Neuronal stem cell (in vitro differentiated cells): ENCODE results near the gene CALR.

Source experiments
- DNase-seq: peaks from one replicate; pipeline ENCODE4 v3.0.0-alpha.2; 2013; ENCODE audit warnings: low spot score
- H2AFZ ChIP-seq: one replicate; pipeline ENCODE4 v1.6.1; 2013; ENCODE audit warnings: mild to moderate bottlenecking, low read length, inconsistent platforms
- H2AK5ac ChIP-seq: 2 replicates; pipeline ENCODE4 v1.6.1; 2013; ENCODE audit warnings: low read depth, mild to moderate bottlenecking, inconsistent platforms, low read length, moderate library complexity, mixed read lengths
- H2BK120ac ChIP-seq: 2 replicates; pipeline ENCODE4 v1.6.1; 2013; ENCODE audit warnings: low read depth, mild to moderate bottlenecking, inconsistent platforms, low read length, moderate library complexity, mixed read lengths
- H2BK12ac ChIP-seq: one replicate; pipeline ENCODE4 v1.6.1; 2013; ENCODE audit warnings: low read length, inconsistent platforms
- H2BK15ac ChIP-seq: 2 replicates; pipeline ENCODE4 v1.6.1; 2013; ENCODE audit warnings: mild to moderate bottlenecking, low read length, inconsistent platforms, mixed read lengths
- H2BK5ac ChIP-seq: one replicate; pipeline ENCODE4 v1.6.1; 2013; ENCODE audit warnings: inconsistent platforms, mild to moderate bottlenecking, low read length, moderate library complexity
- H3K14ac ChIP-seq: one replicate; pipeline ENCODE4 v1.6.1; 2013; ENCODE audit warnings: low read length, inconsistent platforms
- H3K18ac ChIP-seq: 2 replicates; pipeline ENCODE4 v1.6.1; 2013; ENCODE audit warnings: low read length, inconsistent platforms
- H3K23ac ChIP-seq: 2 replicates; pipeline ENCODE4 v1.6.1; 2013; ENCODE audit warnings: low read depth, mild to moderate bottlenecking, mixed read lengths, low read length, inconsistent platforms; ENCODE audit not compliant: poor library complexity
- H3K27ac ChIP-seq: replicated peaks from 3 replicates; pipeline ENCODE4 v1.5.1; 2013; ENCODE audit warnings: low read length, inconsistent platforms
- H3K27me3 ChIP-seq, 3 experiments: 2 replicates each; pipeline ENCODE4 v1.6.1; 2013; ENCODE audit warnings: low read length in 3 of 3, mild to moderate bottlenecking in 2 of 3, inconsistent platforms in 1 of 3, low read depth in 1 of 3, mixed read lengths in 1 of 3, moderate library complexity in 1 of 3; ENCODE audit not compliant: control insufficient read depth in 3 of 3, insufficient read depth in 3 of 3
- H3K36me3 ChIP-seq, 2 donors: replicated peaks in 1 of 2; 2 replicates each; pipeline ENCODE4 v1.6.1; 2013; ENCODE audit warnings: low read length in 2 of 2; ENCODE audit not compliant: control insufficient read depth in 2 of 2, insufficient read depth in 2 of 2
- H3K4ac ChIP-seq: 2 replicates; pipeline ENCODE4 v1.6.1; 2013; ENCODE audit warnings: inconsistent platforms, mild to moderate bottlenecking, low read length, moderate library complexity
- H3K4me1 ChIP-seq, 2 donors: 1 replicate in 1 of 2; 2 replicates in 1 of 2; pipeline ENCODE4 v1.6.1; 2013; ENCODE audit warnings: low read length in 2 of 2, low read depth in 1 of 2; ENCODE audit not compliant: control insufficient read depth in 2 of 2, insufficient read depth in 1 of 2
- H3K4me2 ChIP-seq: one replicate; pipeline ENCODE4 v1.6.1; 2013; ENCODE audit warnings: mild to moderate bottlenecking, low read length, inconsistent platforms; ENCODE audit not compliant: insufficient read depth, poor library complexity, severe bottlenecking
- H3K4me3 ChIP-seq, 2 donors: 2 replicates each; pipeline ENCODE4 v1.5.1; 2013; ENCODE audit warnings: low read length in 2 of 2, mild to moderate bottlenecking in 2 of 2, inconsistent platforms in 1 of 2, moderate library complexity in 1 of 2
- H3K79me1 ChIP-seq: one replicate; pipeline ENCODE4 v1.6.1; 2013; ENCODE audit warnings: low read depth, mild to moderate bottlenecking, inconsistent platforms, low read length, moderate library complexity
- H3K9ac ChIP-seq: one replicate; pipeline ENCODE4 v1.6.1; 2013; ENCODE audit warnings: mild to moderate bottlenecking, low read depth, low read length, inconsistent platforms; ENCODE audit not compliant: poor library complexity
- H3K9me3 ChIP-seq, 2 donors: replicated peaks in 1 of 2; 2 replicates each; pipeline versions ENCODE3 to v1.6.1; 2013; ENCODE audit warnings: low read length in 2 of 2, mild to moderate bottlenecking in 2 of 2, inconsistent platforms in 1 of 2, low read depth in 1 of 2, mixed read lengths in 1 of 2, moderate library complexity in 1 of 2; ENCODE audit not compliant: control insufficient read depth in 2 of 2, insufficient read depth in 1 of 2
- H4K8ac ChIP-seq: one replicate; pipeline ENCODE4 v1.6.1; 2013; ENCODE audit warnings: low read depth, mild to moderate bottlenecking, inconsistent platforms, low read length, moderate library complexity
- H4K91ac ChIP-seq: one replicate; pipeline ENCODE4 v1.6.1; 2013; ENCODE audit warnings: low read length, low read depth, mild to moderate bottlenecking, inconsistent platforms; ENCODE audit not compliant: poor library complexity
- WGBS, 2 donors: extraction: QIAGEN DNeasy Blood & Tissue Kit; methylation state at CpG; one replicate each; pipeline ENCODE4 v1.1.7; 2013; ENCODE audit warnings: missing lambda C conversion rate in 2 of 2, mixed read lengths in 1 of 2; ENCODE audit not compliant: insufficient read length in 2 of 2, insufficient replicate concordance in 1 of 2; ENCODE audit errors: extremely low coverage in 2 of 2; 5-methylcytosine and 5-hydroxymethylcytosine counted together

Gene CALR

DNA sequence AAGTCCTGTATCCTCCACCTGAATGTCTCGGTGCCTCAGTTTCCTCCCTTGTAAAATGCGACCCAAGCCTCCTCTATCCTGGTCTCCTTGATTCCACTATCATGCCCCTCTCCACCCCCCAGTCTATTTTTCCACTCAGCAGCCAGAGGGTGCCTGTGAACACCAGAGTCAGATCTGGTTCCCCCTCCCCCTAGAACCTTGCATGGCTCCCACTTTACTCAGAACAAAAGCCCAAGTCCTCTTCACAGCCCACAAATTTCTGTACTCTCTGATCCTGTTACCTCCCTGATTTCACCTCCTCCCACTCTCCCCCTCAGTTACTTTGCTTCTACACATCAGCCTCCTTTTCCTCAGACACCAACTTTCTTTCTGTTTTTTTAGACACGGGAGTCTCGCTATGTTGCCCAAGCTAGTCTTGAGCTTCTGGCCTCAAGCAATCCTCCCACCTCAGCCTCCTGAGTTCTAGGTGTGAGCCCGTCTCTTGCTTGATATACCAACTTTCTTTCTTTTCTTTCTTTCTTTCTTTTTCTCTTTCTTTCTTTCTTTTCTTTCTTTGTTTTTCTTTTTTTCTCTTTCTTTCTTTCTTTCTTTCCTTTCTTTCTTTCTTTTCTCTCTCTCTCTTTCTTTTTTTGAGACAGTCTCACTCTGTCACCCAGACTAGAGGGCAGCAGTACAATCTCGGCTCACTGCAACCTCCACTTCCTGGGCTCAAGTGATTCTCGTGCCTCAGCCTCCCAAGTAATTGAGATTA is 31.8 kb downstream of the CALR start:
- no peak overlapping the region for H2AFZ ChIP-seq
- H4K8ac ChIP-seq: no peak overlapping the region
- DNase-seq: no peak
- no peaks in the 10 kb centered on the region for H3K36me3 ChIP-seq
- no peak overlapping the region for H2BK120ac ChIP-seq
- no peak overlapping the region for H2AK5ac ChIP-seq
- H3K4ac ChIP-seq: no peak overlapping the region
- H2BK15ac ChIP-seq: no peak overlapping the region
- H2BK5ac ChIP-seq: no peak overlapping the region
- no peaks in the 10 kb centered on the region for H3K9me3 ChIP-seq
- H3K9ac ChIP-seq: no peak overlapping the region
- no peak overlapping the region for H3K4me3 ChIP-seq
- H3K79me1 ChIP-seq: no peaks in the 10 kb centered on the region
- H3K27me3 ChIP-seq: peaks cover 0 to 36% (median 0%) of the 10 kb centered on the region in 3 experiments
- H3K14ac ChIP-seq: no peak overlapping the region
- H3K18ac ChIP-seq: no peak overlapping the region
- no peak overlapping the region for H3K23ac ChIP-seq
- H2BK12ac ChIP-seq: no peak overlapping the region
- no CpG with 5 or more reads among the region's 7 CpGs for WGBS, 2 donors
- H4K91ac ChIP-seq: no peak overlapping the region
- no peak overlapping the region for H3K4me2 ChIP-seq
- no peak overlapping the region for H3K27ac ChIP-seq
- peaks cover 0 to 3% of the 10 kb centered on the region in 2 donors for H3K4me1 ChIP-seq

DNA sequence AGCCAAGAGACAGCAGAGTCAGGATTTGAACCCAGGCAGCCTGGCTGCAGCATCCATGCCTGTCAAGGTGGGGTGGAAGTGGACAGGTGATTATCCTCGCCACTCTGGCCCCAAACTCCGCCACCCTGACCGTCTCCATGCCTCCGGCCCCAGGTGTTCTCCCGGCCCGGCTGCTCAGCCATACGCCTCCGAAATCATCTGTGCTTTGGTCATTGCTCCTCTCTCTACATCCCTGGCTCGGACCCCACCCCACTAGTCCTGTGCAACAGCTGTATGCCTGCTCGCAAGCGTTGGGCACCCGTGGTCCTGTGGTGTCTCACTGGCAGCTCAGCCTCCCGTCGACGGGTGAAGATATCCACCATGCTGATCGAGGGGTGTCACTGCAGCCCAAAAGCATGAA is 34.8 kb downstream of the CALR start:
- H3K18ac ChIP-seq: no peak overlapping the region
- no peaks in the 10 kb centered on the region for H3K36me3 ChIP-seq
- H4K8ac ChIP-seq: no peak overlapping the region
- no peak overlapping the region for H2AK5ac ChIP-seq
- H3K4me3 ChIP-seq: no peak overlapping the region
- H2BK120ac ChIP-seq: no peak overlapping the region
- no peak for DNase-seq
- no peak overlapping the region for H2BK12ac ChIP-seq
- H3K23ac ChIP-seq: no peak overlapping the region
- no peak overlapping the region for H3K4me2 ChIP-seq
- H2BK5ac ChIP-seq: no peak overlapping the region
- peak overlapping the region; percentile 94 for H4K91ac ChIP-seq
- WGBS, 2 donors: no CpG with 5 or more reads among the region's 16 CpGs
- no peak overlapping the region for H2AFZ ChIP-seq
- no peak overlapping the region for H2BK15ac ChIP-seq
- H3K27ac ChIP-seq: no peak overlapping the region
- H3K14ac ChIP-seq: peak overlapping the region; percentile 84
- H3K9ac ChIP-seq: no peak overlapping the region
- H3K4me1 ChIP-seq: no peaks in the 10 kb centered on the region
- no peaks in the 10 kb centered on the region for H3K9me3 ChIP-seq
- H3K79me1 ChIP-seq: no peaks in the 10 kb centered on the region
- peaks cover 0 to 46% (median 0%) of the 10 kb centered on the region in 3 experiments for H3K27me3 ChIP-seq
- no peak overlapping the region for H3K4ac ChIP-seq

GRCh38 chr19:12974301-12975220 is 36.2 kb downstream of the CALR start:
- H3K23ac ChIP-seq: no peak overlapping the region
- WGBS, 2 donors: no CpG with 5 or more reads among the region's 19 CpGs
- H2AK5ac ChIP-seq: peak overlapping the region; percentile 81
- no peak overlapping the region for H4K91ac ChIP-seq
- no peak overlapping the region for H3K4me3 ChIP-seq
- no peak overlapping the region for H2BK120ac ChIP-seq
- H3K18ac ChIP-seq: peak overlapping the region; percentile 28
- peak overlapping the region; percentile 81 for H2BK15ac ChIP-seq
- DNase-seq: no peak
- H3K36me3 ChIP-seq: no peaks in the 10 kb centered on the region
- peaks cover 0 to 41% (median 0%) of the 10 kb centered on the region in 3 experiments for H3K27me3 ChIP-seq
- H3K4me1 ChIP-seq: no peaks in the 10 kb centered on the region
- no peaks in the 10 kb centered on the region for H3K79me1 ChIP-seq
- H3K14ac ChIP-seq: no peak overlapping the region
- H3K9me3 ChIP-seq: no peaks in the 10 kb centered on the region
- H3K27ac ChIP-seq: no peak overlapping the region
- H2BK12ac ChIP-seq: peak overlapping the region; percentile 7
- H2AFZ ChIP-seq: no peak overlapping the region
- H2BK5ac ChIP-seq: peak overlapping the region; percentile 53
- H3K9ac ChIP-seq: no peak overlapping the region
- H4K8ac ChIP-seq: no peak overlapping the region
- H3K4ac ChIP-seq: no peak overlapping the region
- H3K4me2 ChIP-seq: no peak overlapping the region

- Histone ChIP-seq H3K4ac (no peak overlapping the region), H3K4me3 (no peak overlapping the region), H3K18ac (no peak overlapping the region), H4K91ac (no peak overlapping the region), H4K8ac (no peak overlapping the region), H2AK5ac (peak overlapping the region; percentile 81), H3K4me2 (no peak overlapping the region), H3K9me3 (no peaks in the 10 kb centered on the region), H2BK120ac (no peak overlapping the region), H2AFZ (no peak overlapping the region), H2BK12ac (peak overlapping the region; percentile 7), H3K14ac (peak overlapping the region; percentile 21), H3K9ac (peak overlapping the region; percentile 44), H3K27ac (no peak overlapping the region), H3K4me1 (no peaks in the 10 kb centered on the region), H3K27me3 (peaks cover 0 to 34% (median 0%) of the 10 kb centered on the region in 3 experiments), H3K23ac (no peak overlapping the region), H2BK15ac (peak overlapping the region; percentile 81), H3K79me1 (no peaks in the 10 kb centered on the region), H3K36me3 (no peaks in the 10 kb centered on the region), H2BK5ac (peak overlapping the region; percentile 53)
- WGBS, 2 donors: no CpG with 5 or more reads among the region's 17 CpGs
- no peak for DNase-seq
These were observed 36.9 kb downstream of the CALR start for GRCh38 chr19:12975221-12975741.
